ENCODE measurements around the gene HLCS.
A peak's percentile ranks its signal among the peaks of the same experiment; 100 is the strongest.

HLCS gene

GRCh38 chr21:36791180-36791579 is 175.3 kb downstream of the HLCS start:
- DNase-seq (ENCODE audit: low read depth in 2 of 2) = no peak
- no peak for TF ChIP-seq CTCF (IDR thresholded peaks at IDR 0.05; ENCODE audit: low read depth, low read length)

GRCh38 chr21:36790616-36791015 is 175.9 kb downstream of the HLCS start:
- no peak overlapping the region for H3K4me3 ChIP-seq (replicated peaks in 1 of 2; ENCODE audit: low read depth in 2 of 2, low read length in 2 of 2)
- DNase-seq (ENCODE audit: low read depth in 2 of 2) = no peak
- no peak for TF ChIP-seq CTCF (IDR thresholded peaks at IDR 0.05; ENCODE audit: low read depth, low read length)

More at GRCh38 chr21:36791180-36791579, 175.3 kb downstream of the HLCS start:
- no peak overlapping the region for H3K4me3 ChIP-seq (replicated peaks in 1 of 2; ENCODE audit: low read depth in 2 of 2, low read length in 2 of 2)

GRCh38 chr21:36788120-36788638 is 178.3 kb downstream of the HLCS start:
- peak in 1 of 2 donors; percentile 16 for DNase-seq (ENCODE audit: low read depth in 2 of 2)
- H3K4me3 ChIP-seq (replicated peaks in 1 of 2; ENCODE audit: low read depth in 2 of 2, low read length in 2 of 2) = no peak overlapping the region
- TF ChIP-seq CTCF (IDR thresholded peaks at IDR 0.05; ENCODE audit: low read depth, low read length) = no peak

GRCh38 chr21:36786186-36786585 is 180.3 kb downstream of the HLCS start:
- H3K4me3 ChIP-seq (replicated peaks in 1 of 2; ENCODE audit: low read depth in 2 of 2, low read length in 2 of 2) = no peak overlapping the region
- no peak for TF ChIP-seq CTCF (IDR thresholded peaks at IDR 0.05; ENCODE audit: low read depth, low read length)

GRCh38 chr21:36785615-36786014 is 180.9 kb downstream of the HLCS start:
- no peak overlapping the region for H3K4me3 ChIP-seq (replicated peaks in 1 of 2; ENCODE audit: low read depth in 2 of 2, low read length in 2 of 2)
- no peak for DNase-seq (ENCODE audit: low read depth in 2 of 2)
- no peak for TF ChIP-seq CTCF (IDR thresholded peaks at IDR 0.05; ENCODE audit: low read depth, low read length)

More at GRCh38 chr21:36786186-36786585, 180.3 kb downstream of the HLCS start:
- DNase-seq (ENCODE audit: low read depth in 2 of 2) = no peak

- no peak for TF ChIP-seq CTCF (IDR thresholded peaks at IDR 0.05; ENCODE audit: low read depth, low read length)
- no peak for DNase-seq (ENCODE audit: low read depth in 2 of 2)
Measured at GRCh38 chr21:36784947-36785346, 181.5 kb downstream of the HLCS start.

More at GRCh38 chr21:36784947-36785346, 181.5 kb downstream of the HLCS start:
- H3K4me3 ChIP-seq (replicated peaks in 1 of 2; ENCODE audit: low read depth in 2 of 2, low read length in 2 of 2) = no peak overlapping the region

Measured in cardiac fibroblast (primary cell).